RWPE1 (cell line): ENCODE measurements around the gene XPO5.

Experiments
- CTCF ChIA-PET: fragments of 350-600 bp; sonication (Branson Sonifier 250); formaldehyde crosslinking; extraction: SDS; loops from one replicate; lab custom pipeline; 2021; lab: Yijun Ruan, JAX
- POLR2A ChIA-PET: fragments of 400-600 bp; formaldehyde crosslinking; extraction: SDS; loops from one replicate; lab custom pipeline; 2020; ENCODE audit warnings: antibody characterized with exemption; ENCODE audit not compliant: low non-redundant PET; lab: Yijun Ruan, JAX
- DNase-seq: peaks from one replicate; pipeline ENCODE4 v3.0.0; 2012; ENCODE audit warnings: low spot score
- H3K27ac ChIP-seq: fragments of 450-650 bp; 2 replicates; pipeline ENCODE4 v1.5.1; 2017
- CTCF ChIP-seq: fragments of 450-650 bp; conservative IDR thresholded peaks from 2 replicates; pipeline ENCODE4 v1.5.1; 2017; ENCODE audit warnings: low read depth, mild to moderate bottlenecking

XPO5 gene

GRCh38 chr6:43489277-43490072 is 86.4 kb downstream of the XPO5 start:
- ChIA-PET POLR2A (interaction anchor here (0.6 kb wide), 1 partner anchor 12 kb away, joined by 8 read pairs; the partner anchor contains the start of gene TJAP1), CTCF (interaction anchor here (1.4 kb wide), 1 partner anchor 34 kb away, joined by 5 read pairs; the partner anchor contains the start of gene DLK2)
- no peak for TF ChIP-seq CTCF
- DNase-seq = no peak
- H3K27ac ChIP-seq = no peak overlapping the region; the same call in 1 of the 2 replicates

- TF ChIP-seq CTCF = no peak
- no peak for DNase-seq
- no peak overlapping the region; the same call in 1 of the 2 replicates for H3K27ac ChIP-seq
- CTCF ChIA-PET = interaction anchor here (1.4 kb wide), 1 partner anchor 33 kb away, joined by 5 read pairs; the partner anchor contains the start of gene DLK2
- POLR2A ChIA-PET = interaction anchor here (0.6 kb wide), 1 partner anchor 12 kb away, joined by 8 read pairs; the partner anchor contains the start of gene TJAP1
Measured at GRCh38 chr6:43488667-43489276, 87.1 kb downstream of the XPO5 start.

GRCh38 chr6:43481591-43482236 is 94.1 kb downstream of the XPO5 start:
- DNase-seq = peak; percentile 87
- H3K27ac ChIP-seq = peak overlapping the region; percentile 64
- ChIA-PET POLR2A (no interaction called here), CTCF (interaction anchor here (0.6 kb wide), 1 partner anchor 9 kb away, joined by 3 read pairs; no protein-coding TSS in a partner anchor)
- no peak for TF ChIP-seq CTCF

- CTCF ChIA-PET = interaction anchor here (0.6 kb wide), 1 partner anchor 10 kb away, joined by 3 read pairs; no protein-coding TSS in a partner anchor
- no peak for TF ChIP-seq CTCF
- peak; percentile 78 for DNase-seq
- POLR2A ChIA-PET = no interaction called here
- H3K27ac ChIP-seq = no peak overlapping the region
Measured at GRCh38 chr6:43481075-43481474, 94.8 kb downstream of the XPO5 start.

- peak overlapping the region; percentile 79 for H3K27ac ChIP-seq
- ChIA-PET CTCF (no interaction called here), POLR2A (interaction anchor here (0.7 to 1.0 kb wide), 2 partner anchors 17 to 29 kb away, joined by 3 to 4 read pairs; no protein-coding TSS in a partner anchor)
- no peak for TF ChIP-seq CTCF
- no peak for DNase-seq
Measured at GRCh38 chr6:43478008-43478372, 97.8 kb downstream of the XPO5 start.
